Right lobe of liver (tissue), 6 donors: ENCODE data around the gene TNFRSF25. TPM values are rescaled to one million over a fixed set of nuclear protein-coding genes. Genes with fewer than 3 reads are reported as not detected.
A peak's percentile ranks its signal among the peaks of the same experiment; 100 is the strongest.
"Not testable (repeated sequence)": the region's sequence is repeated elsewhere in the genome, so short reads cannot be mapped to it uniquely, and the experiment has no call there.

Experiments
- ATAC-seq, 4 donors: fragments of 200-7000 bp; cut with Tn5 transposase; one replicate each; pipeline ENCODE4 v1.9.1; 2020; ENCODE audit warnings: mild to moderate bottlenecking in 4 of 4, moderate library complexity in 4 of 4
- DNase-seq, 3 donors: peaks; one replicate each; pipeline ENCODE4 v3.0.0-alpha.2; 2020
- H3K27ac ChIP-seq, 3 donors: fragments of 200-600 bp; one replicate each; pipeline ENCODE4 v1.8.0; 2022
- H3K27me3 ChIP-seq, 2 donors: fragments of 200-600 bp; one replicate each; pipeline ENCODE4 v1.8.0; 2022
- H3K36me3 ChIP-seq, 4 donors: fragments of 200-600 bp; sonication (generic) in 1 of 4; one replicate each; pipeline versions ENCODE4 v1.5.1 to v1.8.0; 2017 to 2022; ENCODE audit warnings: control low read depth in 1 of 4
- H3K4me1 ChIP-seq, 4 donors: fragments of 200-600 bp; sonication (generic) in 1 of 4; one replicate each; pipeline versions ENCODE4 v1.5.1 to v1.8.0; 2017 to 2022; ENCODE audit warnings: control low read depth in 1 of 4
- H3K4me3 ChIP-seq, 3 donors: fragments of 200-600 bp; one replicate each; pipeline ENCODE4 v1.8.0; 2022
- H3K9me3 ChIP-seq, 4 donors: fragments of 200-600 bp; sonication (generic) in 1 of 4; one replicate each; pipeline versions ENCODE4 v1.5.1 to v1.8.0; 2017 to 2022; ENCODE audit warnings: control low read depth in 1 of 4
- POLR2A ChIP-seq: fragments of 450-650 bp; IDR thresholded peaks from one replicate; pipeline ENCODE4 v1.6.1; 2017; ENCODE audit warnings: antibody characterized with exemption, mild to moderate bottlenecking
- WGBS: methylation state at CpG from one replicate; pipeline ENCODE4 v1.1.6; 2018; ENCODE audit warnings: low coverage, low lambda C conversion rate; ENCODE audit not compliant: insufficient coverage; ENCODE audit errors: missing lambda C conversion rate; 5-methylcytosine and 5-hydroxymethylcytosine counted together
- intact Hi-C, 2 donors: fragments of 100-400 bp; cut with DNase I; formaldehyde crosslinking; loops; one replicate each; pipeline versions ENCODE4 v1.11.2 to v1.14.1; 2022
- total RNA-seq, 6 experiments: library from RNA; depleted of rRNA in 2 of 6; stranded (reverse); fragments of >200 nt in 2 of 6; fragmentation: NEBNext Ultra II Directional in 3 of 6; extraction: Animal tissue kit (Norgen Biotek cat#: 25700) in 3 of 6; gene quantifications; one replicate each; pipeline versions ENCODE4 v1.1.0 to v1.2.4, GENCODE V29; 2016 to 2023
- TF ChIP-seq, protein P1 (sequence below), 4 donors: fragments of 200-600 bp in 3 of 4; fragments of 450-650 bp in 1 of 4; IDR thresholded peaks; one replicate each; pipeline versions ENCODE4 v1.5.1 to v1.8.0; 2016 to 2022; ENCODE audit warnings: antibody characterized with exemption in 4 of 4, mild to moderate bottlenecking in 2 of 4
- donor health status: DM: no; HTN: yes; CAD: no.
- donor health status: DM: no; HTN: no; CAD: no.
- donor health status: DM: no; HTN: no; CAD: no.
- donor health status: DM: no; HTN: yes; CAD: no.
- donor health status: DM: no; HTN: yes; CAD: no.

Gene TNFRSF25
- total RNA-seq, 6 experiments from 2014 or later, result 1.1 to 3.2 (median 2.1) TPM

DNA sequence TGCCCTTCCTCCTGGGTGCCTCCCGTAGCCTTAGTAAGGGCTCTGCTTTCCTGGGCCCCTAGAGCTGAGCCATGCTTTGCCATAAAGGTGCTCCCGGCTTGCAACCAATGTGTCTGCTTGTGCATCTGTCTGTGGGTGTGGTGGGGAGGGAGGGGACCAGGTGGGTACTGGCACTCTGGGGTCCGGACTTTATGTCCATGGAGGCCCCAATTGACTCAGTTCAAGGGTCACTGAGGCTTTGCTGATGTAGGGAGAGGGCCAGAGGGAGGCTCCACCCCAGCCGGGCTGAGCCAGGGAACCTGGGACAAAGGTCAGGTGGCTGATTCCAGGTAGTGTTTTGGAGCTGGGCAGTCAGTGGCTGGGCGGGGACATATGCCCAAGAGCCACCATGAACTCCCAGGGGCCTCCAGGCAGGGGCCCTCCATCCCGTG, 15.0 kb downstream of the TNFRSF25 start:
- intact Hi-C loops, result no loop called here
- 13% methylated on average over 1 of the region's 6 CpGs for WGBS
- Histone ChIP-seq H3K27me3 (no peaks in the 10 kb centered on the region), H3K4me3 (peak overlapping the region; percentile 30 to 64 (median 57)), H3K4me1 (peaks cover 0 to 39% (median 6%) of the 10 kb centered on the region in 4 donors), H3K27ac (peak overlapping the region; percentile 56 to 81 (median 68)), H3K9me3 (no peaks in the 10 kb centered on the region), H3K36me3 (peaks cover 0 to 7% (median 0%) of the 10 kb centered on the region in 4 donors)
- DNase-seq (peak; percentile 86 to 96 (median 92)), ATAC-seq (peak; percentile 61 to 75 (median 69))
- TF ChIP-seq, protein P1, sequence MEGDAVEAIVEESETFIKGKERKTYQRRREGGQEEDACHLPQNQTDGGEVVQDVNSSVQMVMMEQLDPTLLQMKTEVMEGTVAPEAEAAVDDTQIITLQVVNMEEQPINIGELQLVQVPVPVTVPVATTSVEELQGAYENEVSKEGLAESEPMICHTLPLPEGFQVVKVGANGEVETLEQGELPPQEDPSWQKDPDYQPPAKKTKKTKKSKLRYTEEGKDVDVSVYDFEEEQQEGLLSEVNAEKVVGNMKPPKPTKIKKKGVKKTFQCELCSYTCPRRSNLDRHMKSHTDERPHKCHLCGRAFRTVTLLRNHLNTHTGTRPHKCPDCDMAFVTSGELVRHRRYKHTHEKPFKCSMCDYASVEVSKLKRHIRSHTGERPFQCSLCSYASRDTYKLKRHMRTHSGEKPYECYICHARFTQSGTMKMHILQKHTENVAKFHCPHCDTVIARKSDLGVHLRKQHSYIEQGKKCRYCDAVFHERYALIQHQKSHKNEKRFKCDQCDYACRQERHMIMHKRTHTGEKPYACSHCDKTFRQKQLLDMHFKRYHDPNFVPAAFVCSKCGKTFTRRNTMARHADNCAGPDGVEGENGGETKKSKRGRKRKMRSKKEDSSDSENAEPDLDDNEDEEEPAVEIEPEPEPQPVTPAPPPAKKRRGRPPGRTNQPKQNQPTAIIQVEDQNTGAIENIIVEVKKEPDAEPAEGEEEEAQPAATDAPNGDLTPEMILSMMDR (IDR thresholded peaks at IDR 0.05), result no peak
- TF ChIP-seq POLR2A, result no peak

DNA sequence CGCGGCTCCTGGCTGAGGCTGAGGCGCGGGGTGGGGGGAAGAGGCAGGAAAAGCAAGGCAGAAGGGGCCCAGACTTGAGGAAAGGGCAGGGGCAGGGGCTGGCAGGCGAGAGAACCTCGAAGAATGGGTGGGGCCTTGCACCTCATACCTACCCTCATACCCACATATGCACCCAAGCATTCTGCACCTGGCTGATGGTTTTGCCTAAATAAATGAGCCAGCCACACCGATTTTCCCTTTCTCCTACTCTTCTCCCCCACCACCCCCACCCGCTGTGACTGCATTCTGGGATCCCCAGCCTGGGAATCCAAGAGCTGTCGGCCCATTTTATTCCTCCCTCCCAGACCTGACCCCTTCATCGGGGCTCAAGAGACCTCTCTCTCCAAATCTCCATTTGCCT, 15.5 kb downstream of the TNFRSF25 start:
- ATAC-seq, H3K36me3 ChIP-seq, H3K9me3 ChIP-seq, H3K27me3 ChIP-seq, intact Hi-C loops, DNase-seq: not testable (repeated sequence)
- 8% methylated on average over 10 of the region's 10 CpGs for WGBS
- Histone ChIP-seq H3K27ac (peak overlapping the region in 1 of 3 donors; percentile 81), H3K4me1 (peaks cover 0 to 39% (median 8%) of the 10 kb centered on the region in 4 donors), H3K4me3 (peak overlapping the region in 2 of 3 donors; percentile 57 to 64)

DNA sequence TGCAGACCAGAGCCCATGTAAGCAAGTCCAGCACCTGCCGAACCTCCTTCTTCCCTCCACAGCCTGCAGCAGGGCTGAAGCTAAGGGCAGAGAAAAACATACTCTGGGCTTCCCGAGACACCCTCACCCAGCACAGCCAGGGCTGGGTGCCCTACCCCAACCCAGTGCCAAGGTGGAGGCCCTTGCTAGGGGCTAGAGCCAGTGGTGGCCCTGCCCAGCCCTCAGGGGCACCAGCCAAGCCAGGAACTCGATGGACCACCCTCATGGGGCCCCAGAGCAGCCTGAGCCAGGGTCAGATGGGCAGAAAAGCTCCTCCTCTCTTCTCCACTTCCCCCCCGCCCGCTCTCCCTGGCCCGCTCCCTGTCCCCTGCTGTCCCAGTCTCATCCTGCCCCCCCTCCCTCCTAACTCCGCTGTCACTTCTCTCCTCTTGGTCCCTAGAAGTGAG, 15.9 kb downstream of the TNFRSF25 start:
- Histone ChIP-seq H3K27ac (peak overlapping the region in 2 of 3 donors; percentile 36 to 81), H3K27me3 (no peaks in the 10 kb centered on the region), H3K4me3 (peak overlapping the region in 2 of 3 donors; percentile 58 to 59), H3K4me1 (peaks cover 0 to 43% (median 10%) of the 10 kb centered on the region in 4 donors), H3K9me3 (no peaks in the 10 kb centered on the region), H3K36me3 (no peaks in the 10 kb centered on the region)
- 0% methylated on average over 4 of the region's 7 CpGs for WGBS
- intact Hi-C loops, result no loop called here
- DNase-seq (peak in 1 of 3 donors; percentile 79), ATAC-seq (no peak)
- TF ChIP-seq POLR2A, result no peak
- TF ChIP-seq, protein P1 (IDR thresholded peaks at IDR 0.05), result no peak

DNA sequence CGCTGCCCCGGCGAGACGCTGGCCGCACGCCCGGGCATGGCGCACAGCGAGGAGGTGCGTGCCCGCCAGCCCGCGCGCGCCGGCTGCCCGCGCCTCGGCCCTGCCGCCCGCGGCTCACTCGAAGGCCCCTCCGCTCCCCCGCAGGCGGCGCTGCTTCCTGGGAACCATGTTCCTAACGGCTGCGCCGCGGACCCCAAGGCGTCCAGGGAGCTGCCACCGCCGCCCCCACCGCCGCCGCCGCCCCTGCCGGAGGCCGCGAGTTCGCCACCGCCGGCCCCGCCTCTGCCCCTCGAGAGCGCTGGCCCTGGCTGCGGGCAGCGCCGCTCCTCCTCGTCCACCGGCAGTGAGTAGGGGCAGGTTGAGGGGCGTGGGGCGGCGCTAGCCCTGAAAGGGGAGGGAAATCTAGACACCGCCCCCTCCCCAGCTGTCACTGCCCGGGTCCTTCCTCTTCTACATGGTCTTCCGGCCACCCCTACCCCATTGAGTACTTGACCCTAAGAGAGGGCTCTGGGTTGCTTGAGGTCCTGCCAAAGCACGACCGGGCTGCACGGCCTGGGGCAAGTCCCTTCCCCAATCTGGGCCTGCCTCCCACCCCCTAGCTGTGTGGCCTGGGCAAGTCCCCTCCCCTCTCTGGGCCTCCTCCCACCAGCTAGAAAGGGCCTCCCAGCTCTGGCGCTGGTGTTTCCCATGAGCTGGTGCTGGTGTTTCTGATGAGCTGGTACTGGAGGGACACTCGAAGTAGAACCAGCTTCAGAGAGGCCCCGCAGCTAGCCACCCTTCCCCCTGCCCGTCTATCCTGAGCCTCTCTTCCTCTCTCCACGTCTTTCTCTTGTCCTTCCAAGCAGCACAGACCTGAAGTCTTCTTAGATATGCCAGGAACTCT, 17.0 kb downstream of the TNFRSF25 start:
- DNase-seq (peak; percentile 81 to 94 (median 90)), ATAC-seq (peak; percentile 36 to 60 (median 42))
- H3K4me1 ChIP-seq, result peaks cover 0 to 49% (median 14%) of the 10 kb centered on the region in 4 donors
- intact Hi-C loops, result no loop called here
- peak overlapping the region in 2 of 3 donors; percentile 36 to 80 for H3K27ac ChIP-seq
- peak overlapping the region; percentile 26 to 59 (median 58) for H3K4me3 ChIP-seq
- TF ChIP-seq, protein P1 (IDR thresholded peaks at IDR 0.05), result no peak
- peak; percentile 41 for TF ChIP-seq POLR2A
- H3K27me3 ChIP-seq, result no peaks in the 10 kb centered on the region
- H3K36me3 ChIP-seq, result no peaks in the 10 kb centered on the region
- 17% methylated on average over 5 of the region's 66 CpGs for WGBS
- H3K9me3 ChIP-seq, result no peaks in the 10 kb centered on the region
